ENCODE results near the gene LIMK2. TPM values are rescaled to one million over a fixed set of nuclear protein-coding genes. Genes with fewer than 3 reads are reported as not detected.
A peak's percentile ranks its signal among the peaks of the same experiment; 100 is the strongest.
"Not testable (repeated sequence)": the region's sequence is repeated elsewhere in the genome, so short reads cannot be mapped to it uniquely, and the experiment has no call there.

LIMK2 gene
- 100 to 1,000 TPM in 3 of 7 donors, 10 to 100 TPM in 4; 51.6 to 182 (median 78.1) TPM for total RNA-seq
- polyA plus RNA-seq, result 10 to 100 TPM in 2 of 3 donors, 1 to 10 TPM in 1; 6.1 to 15.2 (median 11.0) TPM
- long read RNA-seq, donor 1, partial matches to known transcripts, result 0 of 3 reads
- long read RNA-seq, donor 1, other reads (novel, unspliced or antisense), result 0 of 3 reads
- long read RNA-seq, donor 2, partial matches to known transcripts, result 0 of 1 reads
- long read RNA-seq, donor 2, other reads (novel, unspliced or antisense), result 0 of 1 reads

- peak; percentile 100 for DNase-seq
- Histone ChIP-seq H3K36me3 (peaks cover 0 to 25% (median 0%) of the 10 kb centered on the region in 6 donors), H3K27me3 (replicated peaks in 1 of 7) (no peaks in the 10 kb centered on the region), H3K9me3 (no peaks in the 10 kb centered on the region), H3K4me3 (peak within 1 kb of the TSS; percentile 61 to 95 (median 84)), H3K27ac (peak within 1 kb of the TSS; percentile 70 to 94 (median 87)), H3K4me1 (peaks cover 22 to 71% (median 51%) of the 10 kb centered on the region in 6 donors)
- TF ChIP-seq CTCF (IDR thresholded peaks at IDR 0.05 in 8 of 11, conservative IDR thresholded peaks at IDR 0.05 in 3 of 11) (peak; percentile 78 to 97 (median 94)), POLR2A (IDR thresholded peaks at IDR 0.05) (peak; percentile 3 to 61 (median 40)), POLR2AphosphoS5 (IDR thresholded peaks at IDR 0.05) (peak; percentile 93 to 96 (median 94))
- 1 to 5% (median 1%) methylated on average over 12 to 64 of the region's 64 CpGs for WGBS, 5 donors
- intact Hi-C loops (cut with DNase I; ENCODE audit: low total_unique reads), result loop anchor here (10.0 kb wide), 1 partner anchor 63 kb away; no protein-coding TSS in a partner anchor
These were observed at the start of gene LIMK2 for GRCh38 chr22:31211862-31212730. TSS of gene LIMK2 (plus strand) at chr22:31212298. CDS start at chr22:31212409, 111 bp downstream.

- no peaks in the 10 kb centered on the region for H3K9me3 ChIP-seq
- H3K27me3 ChIP-seq (replicated peaks in 1 of 7), result no peaks in the 10 kb centered on the region
- H3K36me3 ChIP-seq, result peaks cover 0 to 42% (median 8%) of the 10 kb centered on the region in 6 donors
- H3K27ac ChIP-seq, result peak overlapping the region in 1 of 8 donors; percentile 85
- H3K4me1 ChIP-seq, result peaks cover 0 to 83% (median 38%) of the 10 kb centered on the region in 6 donors
- no peak for DNase-seq
- H3K4me3 ChIP-seq, result no peak overlapping the region
- 94 to 98% (median 97%) methylated on average over 4 of the region's 4 CpGs for WGBS, 5 donors
- no peak for TF ChIP-seq POLR2AphosphoS5 (IDR thresholded peaks at IDR 0.05)
- TF ChIP-seq POLR2A (IDR thresholded peaks at IDR 0.05), result no peak
- no peak for TF ChIP-seq CTCF (IDR thresholded peaks at IDR 0.05 in 8 of 11, conservative IDR thresholded peaks at IDR 0.05 in 3 of 11)
- intact Hi-C loops (cut with DNase I; ENCODE audit: low total_unique reads), result no loop called here
These were observed 41.1 kb upstream of the LIMK2 start for GRCh38 chr22:31170971-31171370.

- peak overlapping the region in 5 of 8 donors; percentile 46 to 85 (median 57) for H3K27ac ChIP-seq
- intact Hi-C loops (cut with DNase I; ENCODE audit: low total_unique reads); H3K27me3 ChIP-seq (replicated peaks in 1 of 7); H3K9me3 ChIP-seq; DNase-seq: not testable (repeated sequence)
- peaks cover 0 to 77% (median 34%) of the 10 kb centered on the region in 6 donors for H3K4me1 ChIP-seq
- WGBS, 5 donors, result 70 to 87% (median 76%) methylated on average over 6 to 9 of the region's 9 CpGs
- peaks cover 0 to 42% (median 6%) of the 10 kb centered on the region in 6 donors for H3K36me3 ChIP-seq
- H3K4me3 ChIP-seq, result peak overlapping the region in 1 of 8 donors; percentile 17
These were observed 40.4 kb upstream of the LIMK2 start for GRCh38 chr22:31171734-31172133.

GRCh38 chr22:31173386-31174145 is 38.5 kb upstream of the LIMK2 start:
- peaks cover 0 to 63% (median 24%) of the 10 kb centered on the region in 6 donors for H3K4me1 ChIP-seq
- no peak overlapping the region for H3K27ac ChIP-seq
- DNase-seq, result no peak
- H3K27me3 ChIP-seq (replicated peaks in 1 of 7), result no peaks in the 10 kb centered on the region
- H3K9me3 ChIP-seq, result no peaks in the 10 kb centered on the region
- TF ChIP-seq POLR2AphosphoS5 (IDR thresholded peaks at IDR 0.05) (no peak), CTCF (IDR thresholded peaks at IDR 0.05 in 8 of 11, conservative IDR thresholded peaks at IDR 0.05 in 3 of 11) (no peak), POLR2A (IDR thresholded peaks at IDR 0.05) (no peak)
- peaks cover 0 to 44% (median 5%) of the 10 kb centered on the region in 6 donors for H3K36me3 ChIP-seq
- no peak overlapping the region for H3K4me3 ChIP-seq
- WGBS, 5 donors, result 76 to 88% (median 86%) methylated on average over 5 of the region's 5 CpGs
- intact Hi-C loops (cut with DNase I; ENCODE audit: low total_unique reads), result no loop called here

Measured in spleen (tissue), 13 donors.